Mesodermal cell (in vitro differentiated cells): ENCODE measurements around the gene MAP3K7CL.
"Not testable (repeated sequence)": the region's sequence is repeated elsewhere in the genome, so short reads cannot be mapped to it uniquely, and the experiment has no call there.

ENCODE experiments used
- H3K27ac ChIP-seq: 2 replicates; pipeline ENCODE4 v1.7.0; 2013; ENCODE audit warnings: mild to moderate bottlenecking, low read depth, low read length, moderate library complexity; ENCODE audit not compliant: severe bottlenecking
- H3K36me3 ChIP-seq: 2 replicates; pipeline ENCODE4 v1.7.1; 2013; ENCODE audit warnings: mild to moderate bottlenecking, low read length, moderate library complexity; ENCODE audit not compliant: control insufficient read depth, insufficient read depth
- H3K4me1 ChIP-seq: one replicate; pipeline ENCODE4 v1.7.1; 2013; ENCODE audit warnings: mild to moderate bottlenecking, low read length; ENCODE audit not compliant: insufficient read depth, control insufficient read depth, poor library complexity, severe bottlenecking
- H3K4me3 ChIP-seq: 2 replicates; pipeline ENCODE4 v1.7.0; 2013; ENCODE audit warnings: low read length, control low read depth, mild to moderate bottlenecking; ENCODE audit not compliant: insufficient read depth, poor library complexity, severe bottlenecking; ENCODE audit errors: extremely low read depth
- H3K9me3 ChIP-seq: 2 replicates; pipeline ENCODE4 v1.7.1; 2013; ENCODE audit warnings: mild to moderate bottlenecking, low read length, moderate library complexity; ENCODE audit not compliant: control insufficient read depth
- WGBS, 2 experiments: methylation state at CpG; one replicate each; pipeline ENCODE4 v1.1.5; 2013; ENCODE audit warnings: missing lambda C conversion rate in 2 of 2; ENCODE audit not compliant: insufficient coverage in 2 of 2; 5-methylcytosine and 5-hydroxymethylcytosine counted together

The MAP3K7CL gene

DNA sequence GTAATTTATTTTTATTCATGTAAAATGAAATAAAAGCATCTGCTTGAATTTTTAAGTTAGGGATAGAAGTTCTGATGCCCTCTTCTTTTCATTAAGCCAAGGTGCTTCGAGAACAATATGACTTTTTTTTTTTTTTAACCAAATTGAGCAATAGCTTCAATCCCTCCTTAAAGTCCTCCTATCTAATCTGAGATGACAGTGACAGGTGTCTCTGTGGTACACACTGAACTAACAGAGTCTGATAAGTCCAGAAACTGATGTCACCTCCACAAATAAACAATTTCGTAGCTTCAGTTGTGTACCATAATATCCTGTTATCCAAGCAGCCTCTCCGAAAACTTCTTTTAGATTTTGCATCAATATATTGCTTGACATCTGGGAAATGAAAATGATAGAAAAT is 23.8 kb downstream of the MAP3K7CL start:
- H3K36me3 ChIP-seq: no peaks in the 10 kb centered on the region
- WGBS, 2 experiments: no CpG with 5 or more reads among the region's 3 CpGs
- H3K4me1 ChIP-seq: peaks cover 6% of the 10 kb centered on the region
- H3K4me3 ChIP-seq: no peak overlapping the region
- no peak overlapping the region for H3K27ac ChIP-seq
- H3K9me3 ChIP-seq: no peaks in the 10 kb centered on the region

- no peaks in the 10 kb centered on the region for H3K36me3 ChIP-seq
- WGBS, 2 experiments: 84 to 88% methylated on average over 20 of the region's 25 CpGs
- H3K27ac ChIP-seq: no peak overlapping the region
- no peak overlapping the region for H3K4me3 ChIP-seq
- no peaks in the 10 kb centered on the region for H3K9me3 ChIP-seq
- H3K4me1 ChIP-seq: no peaks in the 10 kb centered on the region
Observed at GRCh38 chr21:29155118-29155932, 24.9 kb downstream of the MAP3K7CL start.

DNA sequence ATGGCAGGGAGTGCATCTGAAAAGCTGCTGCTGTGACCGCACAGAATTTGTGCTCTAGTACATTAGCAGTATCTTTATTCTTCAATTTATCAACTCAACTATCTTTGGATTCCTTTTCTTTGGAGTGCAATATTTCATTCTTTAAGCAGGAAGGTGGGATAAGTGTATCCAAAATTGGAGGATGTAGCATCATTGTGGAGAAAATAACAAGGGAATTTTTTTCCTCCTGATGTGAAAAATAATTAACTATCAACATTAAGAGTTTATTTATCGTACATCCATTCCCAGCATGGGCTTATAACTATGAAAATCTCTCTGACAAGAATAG is 25.5 kb downstream of the MAP3K7CL start:
- Histone ChIP-seq H3K27ac (no peak overlapping the region), H3K4me3 (no peak overlapping the region), H3K9me3 (no peaks in the 10 kb centered on the region), H3K36me3 (no peaks in the 10 kb centered on the region), H3K4me1 (no peaks in the 10 kb centered on the region)
- 100% methylated on average over 1 of the region's 2 CpGs for WGBS, 2 experiments

DNA sequence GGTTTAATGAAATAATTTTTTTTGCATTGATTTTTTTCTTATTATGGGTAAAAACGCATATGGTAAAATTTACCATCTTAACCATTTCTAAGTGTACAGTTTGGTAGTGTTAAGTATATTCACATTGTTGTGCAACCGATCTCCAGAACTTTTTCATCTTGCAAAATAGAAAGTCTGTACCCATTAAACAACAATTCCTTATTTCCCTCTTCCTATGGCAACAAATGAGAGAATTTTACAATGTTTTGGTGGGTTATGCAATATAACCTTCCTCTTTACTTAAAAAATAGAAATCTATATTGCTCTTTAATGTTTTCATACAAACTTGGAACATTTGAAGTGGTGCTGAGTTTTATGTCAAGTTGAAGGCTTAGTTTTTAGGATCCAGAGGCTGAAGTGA is 26.6 kb downstream of the MAP3K7CL start:
- no CpG with 5 or more reads among the region's 2 CpGs for WGBS, 2 experiments
- H3K4me3 ChIP-seq: no peak overlapping the region
- no peak overlapping the region for H3K27ac ChIP-seq
- H3K36me3 ChIP-seq: no peaks in the 10 kb centered on the region
- no peaks in the 10 kb centered on the region for H3K9me3 ChIP-seq
- H3K4me1 ChIP-seq: no peaks in the 10 kb centered on the region

DNA sequence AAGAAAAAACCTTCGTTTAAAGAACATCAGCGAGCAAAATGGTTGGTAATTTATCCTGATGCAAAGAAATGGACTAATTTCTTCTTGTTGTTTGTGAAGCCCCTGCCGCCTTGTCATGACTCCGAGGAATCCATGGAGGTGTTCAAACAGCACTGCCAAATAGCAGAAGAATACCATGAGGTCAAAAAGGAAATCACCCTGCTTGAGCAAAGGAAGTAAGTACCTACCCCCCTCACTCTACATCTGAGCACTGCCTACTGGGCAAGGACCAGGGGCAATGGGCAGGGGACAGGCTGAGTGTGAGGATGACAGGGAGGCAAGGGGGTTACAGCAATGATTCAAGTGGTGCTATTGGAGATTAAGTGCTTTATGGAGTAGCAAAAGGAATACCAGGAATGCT is 29.4 kb downstream of the MAP3K7CL start:
- WGBS, 2 experiments: 90 to 92% methylated on average over 4 of the region's 4 CpGs
- Histone ChIP-seq H3K36me3 (no peaks in the 10 kb centered on the region), H3K4me3 (no peak overlapping the region), H3K4me1 (no peaks in the 10 kb centered on the region), H3K27ac (no peak overlapping the region), H3K9me3 (no peaks in the 10 kb centered on the region)

DNA sequence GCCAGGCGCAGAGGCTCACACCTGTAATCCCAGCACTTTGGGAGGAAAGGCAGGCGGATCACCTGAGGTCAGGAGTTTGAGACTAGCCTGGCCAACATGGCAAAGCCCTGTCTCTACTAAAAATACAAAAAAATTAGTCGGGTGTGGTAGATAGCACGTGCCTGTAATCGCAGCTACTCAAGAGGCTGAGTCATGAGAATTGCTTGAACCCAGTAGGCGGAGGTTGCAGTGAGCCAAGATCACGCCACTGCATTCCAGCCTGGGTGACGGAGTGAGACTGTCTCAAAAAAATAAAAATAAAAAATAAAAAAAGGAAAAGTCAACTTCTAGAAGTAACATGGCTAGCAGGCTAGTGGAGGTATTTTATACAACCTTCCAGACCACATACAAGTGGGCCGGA is 32.4 kb downstream of the MAP3K7CL start:
- not testable (repeated sequence) for H3K4me3 ChIP-seq, H3K4me1 ChIP-seq, H3K27ac ChIP-seq, H3K36me3 ChIP-seq, H3K9me3 ChIP-seq
- WGBS, 2 experiments: 87 to 96% methylated on average over 4 to 6 of the region's 9 CpGs

GRCh38 chr21:29163341-29164115 is 33.1 kb downstream of the MAP3K7CL start:
- H3K27ac ChIP-seq: no peak overlapping the region
- H3K4me1 ChIP-seq: no peaks in the 10 kb centered on the region
- H3K4me3 ChIP-seq: no peak overlapping the region
- WGBS, 2 experiments: 88 to 90% methylated on average over 2 to 3 of the region's 9 CpGs
- no peaks in the 10 kb centered on the region for H3K36me3 ChIP-seq
- H3K9me3 ChIP-seq: no peaks in the 10 kb centered on the region

GRCh38 chr21:29164323-29164942 is 34.0 kb downstream of the MAP3K7CL start:
- no peaks in the 10 kb centered on the region for H3K4me1 ChIP-seq
- no peaks in the 10 kb centered on the region for H3K9me3 ChIP-seq
- no peak overlapping the region for H3K4me3 ChIP-seq
- no peaks in the 10 kb centered on the region for H3K36me3 ChIP-seq
- no peak overlapping the region for H3K27ac ChIP-seq
- 33% methylated on average over 2 of the region's 8 CpGs; no CpG with 5 or more reads in 1 of the 2 experiments for WGBS, 2 experiments

GRCh38 chr21:29166323-29166722 is 35.9 kb downstream of the MAP3K7CL start:
- Histone ChIP-seq H3K4me1 (no peaks in the 10 kb centered on the region), H3K36me3 (no peaks in the 10 kb centered on the region), H3K4me3 (no peak overlapping the region), H3K27ac (no peak overlapping the region), H3K9me3 (no peaks in the 10 kb centered on the region)
- WGBS, 2 experiments: 89 to 94% methylated on average over 2 of the region's 3 CpGs

DNA sequence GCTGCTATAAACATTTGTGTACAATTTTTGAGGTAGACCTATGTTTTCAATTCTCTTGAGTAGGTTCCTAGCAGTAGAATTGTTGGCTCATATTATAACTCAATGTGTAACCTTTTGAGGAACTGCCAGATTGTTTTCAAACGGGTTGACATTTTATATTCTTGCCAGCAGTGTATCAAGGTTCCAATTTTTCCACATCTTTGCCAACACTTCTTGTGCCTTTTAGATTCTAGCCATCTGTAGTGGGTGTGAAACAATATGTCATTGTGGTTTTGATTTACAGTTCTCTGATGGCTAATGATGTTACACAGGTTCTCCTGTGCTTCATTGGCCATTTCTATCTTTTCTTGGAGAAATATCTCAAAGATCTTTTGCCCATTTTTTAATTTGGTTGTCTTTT is 36.4 kb downstream of the MAP3K7CL start:
- no peak overlapping the region for H3K4me3 ChIP-seq
- no peaks in the 10 kb centered on the region for H3K9me3 ChIP-seq
- no peaks in the 10 kb centered on the region for H3K4me1 ChIP-seq
- 80% methylated on average over 1 of the region's 1 CpG; no CpG with 5 or more reads in 1 of the 2 experiments for WGBS, 2 experiments
- H3K27ac ChIP-seq: no peak overlapping the region
- no peaks in the 10 kb centered on the region for H3K36me3 ChIP-seq
